CD8-positive, alpha-beta memory T cell (primary cell): ENCODE data around the gene CARD10. TPM values are rescaled to one million over a fixed set of nuclear protein-coding genes. Genes with fewer than 3 reads are reported as not detected.

Experiments
- CTCF ChIA-PET: fragments of 350-600 bp; sonication (Branson Sonifier 250); formaldehyde crosslinking; loops from one replicate; lab custom pipeline; 2021; ENCODE audit warnings: antibody characterized with exemption; lab: Charles Lee
- POLR2A ChIA-PET: fragments of 350-600 bp; sonication (Branson Sonifier 250); formaldehyde crosslinking; loops from one replicate; lab custom pipeline; 2021; ENCODE audit warnings: antibody characterized with exemption; lab: Charles Lee
- DNase-seq, 5 donors: peaks; one replicate each; pipeline versions ENCODE4 v3.0.0 to v3.0.0-alpha.2; 2020 to 2022; ENCODE audit warnings: mixed read lengths in 1 of 5
- H3K27ac ChIP-seq: one replicate; pipeline ENCODE4 v1.7.0; 2013; ENCODE audit warnings: low read depth, mild to moderate bottlenecking, low read length, moderate library complexity
- H3K27me3 ChIP-seq: 2 replicates; pipeline ENCODE4 v1.7.0; 2013; ENCODE audit warnings: low read length, mild to moderate bottlenecking; ENCODE audit not compliant: insufficient read depth, poor library complexity, severe bottlenecking
- H3K36me3 ChIP-seq: 2 replicates; pipeline ENCODE4 v1.7.0; 2013; ENCODE audit warnings: mild to moderate bottlenecking, low read length, moderate library complexity; ENCODE audit not compliant: insufficient read depth
- H3K4me1 ChIP-seq: 2 replicates; pipeline ENCODE4 v1.7.0; 2013; ENCODE audit warnings: mild to moderate bottlenecking, low read length, moderate library complexity; ENCODE audit not compliant: insufficient read depth
- H3K4me3 ChIP-seq: 2 replicates; pipeline ENCODE4 v1.7.0; 2013; ENCODE audit warnings: mild to moderate bottlenecking, low read length
- H3K9me3 ChIP-seq: 2 replicates; pipeline ENCODE4 v1.7.0; 2013; ENCODE audit warnings: mild to moderate bottlenecking, low read length
- H3K27ac Mint-ChIP-seq, 8 donors: one replicate each; pipeline ENCODE4 v1.8.0; 2020 to 2021; ENCODE audit warnings: mixed read lengths in 8 of 8, mild to moderate bottlenecking in 6 of 8, inconsistent platforms in 3 of 8, moderate library complexity in 3 of 8
- H3K27me3 Mint-ChIP-seq, 2 donors: one replicate each; pipeline ENCODE4 v1.8.0; 2020 to 2021; ENCODE audit warnings: mixed read lengths in 2 of 2, mild to moderate bottlenecking in 1 of 2, moderate library complexity in 1 of 2
- H3K36me3 Mint-ChIP-seq, 3 donors: one replicate each; pipeline ENCODE4 v1.8.0; 2020 to 2021; ENCODE audit warnings: mixed read lengths in 3 of 3, inconsistent platforms in 1 of 3, mild to moderate bottlenecking in 1 of 3
- H3K4me1 Mint-ChIP-seq, 3 donors: one replicate each; pipeline ENCODE4 v1.8.0; 2020 to 2021; ENCODE audit warnings: mixed read lengths in 3 of 3, inconsistent platforms in 1 of 3, mild to moderate bottlenecking in 1 of 3
- H3K4me3 Mint-ChIP-seq, 7 donors: one replicate each; pipeline ENCODE4 v1.8.0; 2020 to 2021; ENCODE audit warnings: mixed read lengths in 7 of 7, mild to moderate bottlenecking in 6 of 7, moderate library complexity in 4 of 7, inconsistent platforms in 2 of 7
- H3K9me3 Mint-ChIP-seq, 5 donors: one replicate each; pipeline ENCODE4 v1.8.0; 2020 to 2022; ENCODE audit warnings: mixed read lengths in 5 of 5, mild to moderate bottlenecking in 3 of 5, moderate library complexity in 2 of 5, inconsistent platforms in 1 of 5
- polyA plus RNA-seq: library from polyadenylated mRNA; unstranded; fragments of 300-500 nt; fragmentation: Illumina TruSeq; gene quantifications from one replicate; pipeline ENCODE4 v1.2.3, GENCODE V29; 2021
- total RNA-seq, 2 experiments: library from RNA; stranded (reverse); gene quantifications; one replicate each; pipeline ENCODE4 v1.2.3, GENCODE V29; 2021

CARD10 gene
- total RNA-seq = under 1 TPM; 0.29 to 0.31 TPM
- polyA plus RNA-seq = 1.0 TPM

DNA sequence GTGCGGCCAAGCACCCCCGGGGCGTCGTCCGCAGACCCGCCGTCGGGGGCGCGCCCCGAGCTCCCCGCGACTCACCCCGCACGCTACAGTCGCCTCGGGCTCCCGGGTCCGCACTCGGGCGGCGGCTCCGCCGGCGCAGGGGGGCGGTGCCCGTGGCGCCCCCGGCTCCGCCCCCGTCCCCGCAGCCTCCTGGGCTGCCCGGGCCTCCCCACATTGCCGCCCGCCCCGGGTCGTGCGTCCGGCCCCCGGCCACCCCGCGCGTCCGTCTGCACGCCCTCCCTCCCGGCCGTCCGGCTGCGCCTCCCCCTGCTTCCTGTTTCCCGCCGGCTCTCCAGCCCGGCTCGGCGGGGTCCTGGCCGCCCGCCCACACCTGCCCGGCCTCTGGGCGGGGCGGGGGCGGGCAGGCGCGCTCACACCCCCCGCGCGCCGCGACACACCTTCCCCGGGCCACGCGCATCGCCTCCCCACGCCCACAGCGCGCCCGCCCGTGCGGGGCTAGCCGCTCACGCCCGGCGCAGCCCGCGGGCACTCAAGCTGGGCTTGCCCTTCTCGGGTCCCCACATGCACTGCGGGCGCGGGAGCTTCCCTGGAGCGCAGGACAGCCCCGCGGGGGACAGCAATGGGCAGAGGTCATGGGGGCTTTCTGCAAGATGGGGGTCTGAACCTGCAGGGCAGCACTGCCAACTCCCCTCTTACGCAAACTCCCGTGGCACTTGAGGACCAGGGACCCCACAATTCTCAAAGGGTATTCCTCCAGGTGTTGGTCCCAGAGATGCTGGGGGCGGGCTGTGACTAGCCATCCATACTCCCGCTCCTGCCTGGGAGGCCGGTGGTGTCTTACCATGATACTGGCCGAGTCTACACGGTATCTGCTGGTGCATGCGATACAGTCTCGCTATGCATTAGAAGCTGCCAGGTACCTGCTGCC lies at the start of gene CARD10:
Gene CARD10 (minus strand): TSS at position 148 of the 928 bp plus-strand sequence. CDS start 215 bp downstream, outside the sequence.
- Histone ChIP-seq H3K9me3 (no peaks in the 10 kb centered on the region), H3K27ac (no peak within 1 kb of the TSS), H3K36me3 (no peaks in the 10 kb centered on the region), H3K4me3 (peak within 1 kb of the TSS; percentile 28), H3K27me3 (peaks cover 15% of the 10 kb centered on the region), H3K4me1 (peaks cover 6% of the 10 kb centered on the region)
- peak within 1 kb of the TSS in 2 of 8 donors; percentile 7 to 25 for H3K27ac Mint-ChIP-seq
- POLR2A ChIA-PET = no interaction called here
- H3K36me3 Mint-ChIP-seq = no peaks in the 10 kb centered on the region
- H3K4me1 Mint-ChIP-seq = peaks cover 6 to 11% (median 7%) of the 10 kb centered on the region in 3 donors
- CTCF ChIA-PET = interaction anchor here (1.9 kb wide), 1 partner anchor 47 kb away, joined by 4 read pairs; no protein-coding TSS in a partner anchor
- H3K4me3 Mint-ChIP-seq = peak within 1 kb of the TSS; percentile 60 to 84 (median 77)
- H3K9me3 Mint-ChIP-seq = no peaks in the 10 kb centered on the region
- DNase-seq = peak in 1 of 5 donors; percentile 15
- H3K27me3 Mint-ChIP-seq = peaks cover 23 to 44% of the 10 kb centered on the region in 2 donors

GRCh38 chr22:37568448-37569008 lies 49.3 kb upstream of the CARD10 start:
- Histone ChIP-seq H3K4me1 (peaks cover 22% of the 10 kb centered on the region), H3K27me3 (no peaks in the 10 kb centered on the region), H3K4me3 (no peak overlapping the region), H3K36me3 (no peaks in the 10 kb centered on the region), H3K27ac (no peak overlapping the region), H3K9me3 (no peaks in the 10 kb centered on the region)
- no peak overlapping the region for H3K27ac Mint-ChIP-seq
- POLR2A ChIA-PET = interaction anchor here (0.5 kb wide), 1 partner anchor 39 kb away, joined by 3 read pairs; no protein-coding TSS in a partner anchor
- peaks cover 14 to 21% (median 17%) of the 10 kb centered on the region in 3 donors for H3K4me1 Mint-ChIP-seq
- DNase-seq = no peak
- no peaks in the 10 kb centered on the region for H3K9me3 Mint-ChIP-seq
- H3K36me3 Mint-ChIP-seq = no peaks in the 10 kb centered on the region
- peaks cover 19% of the 10 kb centered on the region in 2 donors for H3K27me3 Mint-ChIP-seq
- CTCF ChIA-PET = interaction anchor here (1.1 to 10.4 kb wide), 7 partner anchors 11 to 304 kb away, joined by 3 to 315 read pairs (median 20); partner anchors contain the start of gene LGALS2
- H3K4me3 Mint-ChIP-seq = no peak overlapping the region

- Histone ChIP-seq H3K27ac (no peak overlapping the region), H3K36me3 (no peaks in the 10 kb centered on the region), H3K9me3 (no peaks in the 10 kb centered on the region), H3K4me3 (no peak overlapping the region), H3K27me3 (peaks cover 3% of the 10 kb centered on the region), H3K4me1 (peaks cover 22% of the 10 kb centered on the region)
- H3K4me1 Mint-ChIP-seq = peaks cover 17 to 25% (median 17%) of the 10 kb centered on the region in 3 donors
- H3K4me3 Mint-ChIP-seq = peak overlapping the region in 1 of 7 donors; percentile 32
- no peak overlapping the region for H3K27ac Mint-ChIP-seq
- no peaks in the 10 kb centered on the region for H3K9me3 Mint-ChIP-seq
- CTCF ChIA-PET = interaction anchor here (0.6 to 10.4 kb wide), 19 partner anchors 10 to 303 kb away, joined by 3 to 315 read pairs (median 7); partner anchors contain the start of genes LGALS2 and MFNG
- DNase-seq = no peak
- POLR2A ChIA-PET = interaction anchor here (0.5 kb wide), 1 partner anchor 40 kb away, joined by 3 read pairs; no protein-coding TSS in a partner anchor
- H3K27me3 Mint-ChIP-seq = peaks cover 23 to 24% of the 10 kb centered on the region in 2 donors
- H3K36me3 Mint-ChIP-seq = no peaks in the 10 kb centered on the region
These were observed 48.8 kb upstream of the CARD10 start for GRCh38 chr22:37568012-37568411.

GRCh38 chr22:37566903-37567798 lies 47.9 kb upstream of the CARD10 start:
- Histone ChIP-seq H3K9me3 (no peaks in the 10 kb centered on the region), H3K4me1 (peaks cover 26% of the 10 kb centered on the region), H3K27me3 (peaks cover 11% of the 10 kb centered on the region), H3K4me3 (peak overlapping the region; percentile 28), H3K36me3 (no peaks in the 10 kb centered on the region), H3K27ac (no peak overlapping the region)
- Mint-ChIP-seq H3K27ac (peak overlapping the region in 6 of 8 donors; percentile 37 to 84 (median 78)), H3K9me3 (no peaks in the 10 kb centered on the region), H3K4me3 (peak overlapping the region; percentile 55 to 88 (median 75)), H3K4me1 (peaks cover 19 to 29% (median 20%) of the 10 kb centered on the region in 3 donors), H3K36me3 (no peaks in the 10 kb centered on the region), H3K27me3 (peaks cover 28 to 32% of the 10 kb centered on the region in 2 donors)
- ChIA-PET POLR2A (interaction anchor here (0.9 to 1.3 kb wide), 7 partner anchors 10 to 374 kb away, joined by 3 to 8 read pairs (median 3); no protein-coding TSS in a partner anchor), CTCF (interaction anchor here (0.6 to 10.4 kb wide), 37 partner anchors 8 to 515 kb away, joined by 3 to 315 read pairs (median 4); partner anchors contain the start of genes CARD10, KCTD17, LGALS2 and MFNG)
- peak; percentile 82 to 92 (median 88) for DNase-seq

DNA sequence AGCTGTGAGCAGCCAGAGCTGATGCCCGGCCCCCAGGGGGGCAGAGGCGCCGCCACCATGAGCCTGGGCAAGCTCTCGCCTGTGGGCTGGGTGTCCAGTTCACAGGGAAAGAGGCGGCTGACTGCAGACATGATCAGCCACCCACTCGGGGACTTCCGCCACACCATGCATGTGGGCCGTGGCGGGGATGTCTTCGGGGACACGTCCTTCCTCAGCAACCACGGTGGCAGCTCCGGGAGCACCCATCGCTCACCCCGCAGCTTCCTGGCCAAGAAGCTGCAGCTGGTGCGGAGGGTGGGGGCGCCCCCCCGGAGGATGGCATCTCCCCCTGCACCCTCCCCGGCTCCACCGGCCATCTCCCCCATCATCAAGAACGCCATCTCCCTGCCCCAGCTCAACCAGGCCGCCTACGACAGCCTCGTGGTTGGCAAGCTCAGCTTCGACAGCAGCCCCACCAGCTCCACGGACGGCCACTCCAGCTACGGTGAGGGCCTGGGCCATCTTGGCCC lies 47.2 kb upstream of the CARD10 start:
- H3K36me3 Mint-ChIP-seq = no peaks in the 10 kb centered on the region
- peak overlapping the region; percentile 28 for H3K4me3 ChIP-seq
- H3K27me3 Mint-ChIP-seq = peaks cover 32 to 37% of the 10 kb centered on the region in 2 donors
- H3K4me1 Mint-ChIP-seq = peaks cover 24 to 37% (median 27%) of the 10 kb centered on the region in 3 donors
- ChIA-PET CTCF (interaction anchor here (0.9 to 10.4 kb wide), 22 partner anchors 9 to 515 kb away, joined by 3 to 315 read pairs (median 6); partner anchors contain the start of genes CARD10, KCTD17 and LGALS2), POLR2A (interaction anchor here (0.9 to 1.3 kb wide), 3 partner anchors 10 to 82 kb away, joined by 3 to 8 read pairs (median 3); no protein-coding TSS in a partner anchor)
- peaks cover 33% of the 10 kb centered on the region for H3K4me1 ChIP-seq
- no peaks in the 10 kb centered on the region for H3K9me3 ChIP-seq
- H3K27ac ChIP-seq = no peak overlapping the region
- no peaks in the 10 kb centered on the region for H3K36me3 ChIP-seq
- DNase-seq = peak; percentile 32 to 57 (median 52)
- peaks cover 19% of the 10 kb centered on the region for H3K27me3 ChIP-seq
- peak overlapping the region in 6 of 7 donors; percentile 40 to 75 (median 67) for H3K4me3 Mint-ChIP-seq
- peak overlapping the region in 1 of 8 donors; percentile 34 for H3K27ac Mint-ChIP-seq
- no peaks in the 10 kb centered on the region for H3K9me3 Mint-ChIP-seq

DNA sequence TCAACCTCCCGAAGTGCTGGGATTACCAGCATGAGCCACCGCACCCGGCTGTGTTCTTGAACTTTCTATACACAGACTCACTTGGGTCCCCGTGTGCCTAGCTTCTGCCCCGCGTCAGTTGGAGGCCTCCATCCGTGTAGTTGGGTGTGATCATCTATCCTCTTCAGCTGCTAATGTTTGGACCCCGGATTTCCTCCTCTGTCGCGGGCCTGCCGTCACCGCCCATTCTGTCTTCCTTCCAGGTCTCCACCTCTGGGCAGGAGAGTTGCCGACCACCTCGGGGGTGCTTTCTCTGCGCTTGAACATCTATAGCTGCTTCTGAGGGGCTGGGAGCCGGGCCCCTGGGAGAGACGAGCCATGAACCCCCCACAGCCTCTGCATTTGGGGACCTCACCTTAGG lies 46.6 kb upstream of the CARD10 start:
- CTCF ChIA-PET = interaction anchor here (1.4 to 10.4 kb wide), 9 partner anchors 9 to 301 kb away, joined by 3 to 315 read pairs (median 17); partner anchors contain the start of gene LGALS2
- H3K36me3 ChIP-seq = no peaks in the 10 kb centered on the region
- peaks cover 39% of the 10 kb centered on the region for H3K4me1 ChIP-seq
- H3K4me3 Mint-ChIP-seq = peak overlapping the region in 4 of 7 donors; percentile 5 to 74 (median 50)
- H3K9me3 ChIP-seq = no peaks in the 10 kb centered on the region
- POLR2A ChIA-PET = interaction anchor here (0.9 to 1.1 kb wide), 2 partner anchors 11 to 24 kb away, joined by 3 to 8 read pairs; no protein-coding TSS in a partner anchor
- no peaks in the 10 kb centered on the region for H3K36me3 Mint-ChIP-seq
- no peak overlapping the region for H3K4me3 ChIP-seq
- H3K27me3 ChIP-seq = peaks cover 24% of the 10 kb centered on the region
- no peaks in the 10 kb centered on the region for H3K9me3 Mint-ChIP-seq
- DNase-seq = no peak
- no peak overlapping the region for H3K27ac ChIP-seq
- peaks cover 26 to 41% (median 27%) of the 10 kb centered on the region in 3 donors for H3K4me1 Mint-ChIP-seq
- H3K27ac Mint-ChIP-seq = peak overlapping the region in 2 of 8 donors; percentile 35 to 64
- peaks cover 33 to 41% of the 10 kb centered on the region in 2 donors for H3K27me3 Mint-ChIP-seq
